HepG2 (cell line): ENCODE data around the gene CHMP1A. TPM values are rescaled to one million over a fixed set of nuclear protein-coding genes. Genes with fewer than 3 reads are reported as not detected.

ENCODE experiments used
- HNRNPUL1 ChIP-seq: fragments of 200-400 bp; formaldehyde crosslinking; IDR thresholded peaks from 2 replicates; pipeline ENCODE4 v1.6.1; 2017; ENCODE audit warnings: low read depth, mild to moderate bottlenecking, low read length, moderate library complexity
- IKZF1 ChIP-seq: fragments of 450-650 bp; IDR thresholded peaks from 2 replicates; pipeline ENCODE4 v1.7.1; 2016
- IRF1 ChIP-seq: sonication (generic); formaldehyde crosslinking; IDR thresholded peaks from 2 replicates; pipeline ENCODE4 v1.4.0; 2020; ENCODE audit warnings: low read depth, mild to moderate bottlenecking, missing genetic modification reagents
- IRF9 ChIP-seq: sonication (generic); formaldehyde crosslinking; IDR thresholded peaks from 2 replicates; pipeline ENCODE4 v1.8.0; 2022; ENCODE audit warnings: missing genetic modification reagents, mild to moderate bottlenecking, borderline replicate concordance
- JUNB ChIP-seq: sonication (generic); formaldehyde crosslinking; IDR thresholded peaks from 2 replicates; pipeline ENCODE4 v1.8.0; 2022; ENCODE audit warnings: missing genetic modification reagents, mild to moderate bottlenecking, borderline replicate concordance
- POLR2G ChIP-seq: fragments of 200-400 bp; formaldehyde crosslinking; IDR thresholded peaks from 2 replicates; pipeline ENCODE4 v1.6.1; 2018; ENCODE audit warnings: mild to moderate bottlenecking, low read depth, low read length, moderate library complexity
- PREB ChIP-seq: sonication (generic); formaldehyde crosslinking; IDR thresholded peaks from 2 replicates; pipeline ENCODE4 v1.4.0; 2020; ENCODE audit warnings: missing genetic modification reagents
- SETDB1 ChIP-seq: sonication (generic); formaldehyde crosslinking; IDR thresholded peaks from 2 replicates; pipeline ENCODE4 v1.5.1; 2020; ENCODE audit warnings: missing genetic modification reagents, mild to moderate bottlenecking, borderline replicate concordance
- ZEB1 ChIP-seq: IDR thresholded peaks from 2 replicates; pipeline ENCODE4 v1.6.1; 2012; ENCODE audit warnings: mild to moderate bottlenecking, low read depth, inconsistent platforms; ENCODE audit not compliant: insufficient replicate concordance
- ZFP36L2 ChIP-seq: sonication (generic); formaldehyde crosslinking; IDR thresholded peaks from 2 replicates; pipeline ENCODE4 v1.4.0; 2020; ENCODE audit warnings: missing genetic modification reagents
- ZFP37 ChIP-seq: sonication (generic); formaldehyde crosslinking; IDR thresholded peaks from 2 replicates; pipeline ENCODE4 v1.4.0; 2020; ENCODE audit warnings: missing genetic modification reagents, borderline replicate concordance
- ZFP62 ChIP-seq: sonication (generic); formaldehyde crosslinking; IDR thresholded peaks from 2 replicates; pipeline ENCODE4 v1.4.0; 2020; ENCODE audit warnings: missing genetic modification reagents
- ZKSCAN1 ChIP-seq: fragments of 150-350 bp; IDR thresholded peaks from 2 replicates; pipeline ENCODE4 v1.6.1; 2014; ENCODE audit warnings: low read length
- ZNF18 ChIP-seq: sonication (generic); formaldehyde crosslinking; IDR thresholded peaks from 2 replicates; pipeline ENCODE4 v1.8.0; 2022; ENCODE audit warnings: mild to moderate bottlenecking, missing genetic modification reagents; ENCODE audit not compliant: insufficient replicate concordance
- ZNF232 ChIP-seq: sonication (generic); formaldehyde crosslinking; IDR thresholded peaks from 2 replicates; pipeline ENCODE4 v1.4.0; 2020; ENCODE audit warnings: missing genetic modification reagents, borderline replicate concordance
- ZNF550 ChIP-seq: sonication (generic); formaldehyde crosslinking; IDR thresholded peaks from 2 replicates; pipeline ENCODE4 v1.4.0; 2020; ENCODE audit warnings: mild to moderate bottlenecking, missing genetic modification reagents, borderline replicate concordance
- ZNF710 ChIP-seq: sonication (generic); formaldehyde crosslinking; IDR thresholded peaks from 2 replicates; pipeline ENCODE4 v1.5.0; 2020; ENCODE audit warnings: mild to moderate bottlenecking, missing genetic modification reagents, borderline replicate concordance
- ZNF776 ChIP-seq: sonication (generic); formaldehyde crosslinking; IDR thresholded peaks from 2 replicates; pipeline ENCODE4 v1.4.0; 2020; ENCODE audit warnings: mild to moderate bottlenecking, missing genetic modification reagents
- ZUFSP ChIP-seq: sonication (generic); formaldehyde crosslinking; IDR thresholded peaks from 2 replicates; pipeline ENCODE4 v1.9.0; 2021; ENCODE audit warnings: missing genetic modification reagents, mild to moderate bottlenecking, borderline replicate concordance
- polyA plus RNA-seq, 8 experiments: library from polyadenylated mRNA; depleted of rRNA in 3 of 8; stranded (reverse) in 7 of 8; unstranded in 1 of 8; fragments of >200 nt; fragmentation: Illumina TruSeq in 4 of 8; extraction: Trizol in 4 of 8; gene quantifications; 2 replicates each; pipeline versions ENCODE4 v1.2.1 to v1.2.3, GENCODE V29; 2011 to 2016; ENCODE audit warnings: low read depth in 4 of 8, missing spikeins in 1 of 8, mixed read lengths in 1 of 8; ENCODE audit not compliant: insufficient read depth in 1 of 8
- total RNA-seq, 5 experiments: library from RNA; depleted of rRNA; stranded (reverse); fragments of >200 nt; fragmentation: Illumina TruSeq; extraction: Trizol; gene quantifications; 2 replicates each; pipeline ENCODE4 v1.2.3, GENCODE V29; 2016; ENCODE audit warnings: low read depth in 1 of 5

The CHMP1A gene
- total and polyA plus RNA-seq, 2 of the 13 experiments (the other 11 are each of a cell fraction or from before 2014, with no cell fraction given), result 69.4 to 73.3 TPM

- TF ChIP-seq ZNF550 (no peak), IRF9 (CRISPR knock-in tag) (no peak; the same call in 1 of the 2 replicates), ZUFSP (CRISPR knock-in tag) (no peak), ZNF18 (no peak), IRF1 (CRISPR knock-in tag) (no peak), ZNF232 (CRISPR knock-in tag) (no peak; the same call in 1 of the 2 replicates), ZKSCAN1 (no peak), ZEB1 (peak; percentile 46), POLR2G (peak; percentile 76), SETDB1 (CRISPR knock-in tag) (no peak), ZFP37 (0 out of 2 replicates have a peak, but pooled peaks have one; percentile 43), ZFP36L2 (CRISPR knock-in tag) (no peak), ZFP62 (CRISPR knock-in tag) (0 out of 2 replicates have a peak, but pooled peaks have one; percentile 13), IKZF1 (no peak), HNRNPUL1 (no peak), JUNB (no peak), ZNF710 (CRISPR knock-in tag) (0 out of 2 replicates have a peak, but pooled peaks have one; percentile 43), PREB (no peak), ZNF776 (CRISPR knock-in tag) (no peak)
Measured at GRCh38 chr16:89701425-89702406, 44.2 kb upstream of the CHMP1A start, which contains the start of gene SPATA2L (continued).
